ENCODE measurements around the gene MYLK4. TPM values are rescaled to one million over a fixed set of nuclear protein-coding genes. Genes with fewer than 3 reads are reported as not detected.

The MYLK4 gene
- total RNA-seq, 4 donors from 2014 or later, result 1.2 to 6.4 (median 1.3) TPM

DNA sequence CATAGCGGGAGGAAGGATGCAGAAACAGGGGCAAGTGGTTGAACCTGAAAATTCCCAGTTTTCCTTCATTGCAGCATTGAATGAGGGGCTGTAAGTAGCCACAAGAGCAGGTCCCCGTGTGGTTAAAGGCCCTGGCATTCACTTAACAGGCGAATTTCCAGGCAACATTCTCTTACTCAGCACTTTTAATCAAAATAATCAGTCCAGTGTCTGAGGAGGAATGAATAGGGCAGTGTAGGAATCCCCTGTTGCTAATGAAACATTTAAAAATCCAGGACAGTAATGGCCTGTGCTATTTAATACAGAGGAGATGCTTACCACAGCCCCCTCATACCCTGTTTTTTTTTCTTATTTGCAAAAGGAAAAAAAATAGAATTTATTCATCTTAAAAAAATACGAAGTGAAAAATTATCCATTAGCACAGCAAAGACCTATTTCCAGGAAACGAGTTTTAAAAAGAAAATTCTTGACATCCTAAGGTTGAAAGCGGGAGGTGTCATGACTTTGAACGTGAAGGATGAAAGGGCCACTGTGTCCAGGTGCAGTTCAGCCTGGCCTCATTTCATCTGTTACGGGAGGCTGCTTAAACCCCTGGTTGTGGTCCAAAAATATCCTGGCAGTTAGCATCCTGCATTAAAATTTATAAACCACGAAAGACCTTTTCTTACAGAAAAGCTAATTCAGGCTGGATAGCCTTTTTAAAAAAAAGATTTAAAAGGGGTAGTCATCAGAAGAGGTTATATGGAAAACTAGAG is 20.2 kb downstream of the MYLK4 start:
- H3K4me1 ChIP-seq, result no peaks in the 10 kb centered on the region
- no peaks in the 10 kb centered on the region for H3K27me3 ChIP-seq
- no peaks in the 10 kb centered on the region for H3K9me3 ChIP-seq
- DNase-seq, result no peak
- no peak overlapping the region for H3K4me3 ChIP-seq
- H3K36me3 ChIP-seq, result no peaks in the 10 kb centered on the region
- intact Hi-C loops (cut with DNase I; ENCODE audit: low total_unique reads), result no loop called here
- TF ChIP-seq POLR2A (IDR thresholded peaks at IDR 0.05), result no peak
- TF ChIP-seq, protein P1, sequence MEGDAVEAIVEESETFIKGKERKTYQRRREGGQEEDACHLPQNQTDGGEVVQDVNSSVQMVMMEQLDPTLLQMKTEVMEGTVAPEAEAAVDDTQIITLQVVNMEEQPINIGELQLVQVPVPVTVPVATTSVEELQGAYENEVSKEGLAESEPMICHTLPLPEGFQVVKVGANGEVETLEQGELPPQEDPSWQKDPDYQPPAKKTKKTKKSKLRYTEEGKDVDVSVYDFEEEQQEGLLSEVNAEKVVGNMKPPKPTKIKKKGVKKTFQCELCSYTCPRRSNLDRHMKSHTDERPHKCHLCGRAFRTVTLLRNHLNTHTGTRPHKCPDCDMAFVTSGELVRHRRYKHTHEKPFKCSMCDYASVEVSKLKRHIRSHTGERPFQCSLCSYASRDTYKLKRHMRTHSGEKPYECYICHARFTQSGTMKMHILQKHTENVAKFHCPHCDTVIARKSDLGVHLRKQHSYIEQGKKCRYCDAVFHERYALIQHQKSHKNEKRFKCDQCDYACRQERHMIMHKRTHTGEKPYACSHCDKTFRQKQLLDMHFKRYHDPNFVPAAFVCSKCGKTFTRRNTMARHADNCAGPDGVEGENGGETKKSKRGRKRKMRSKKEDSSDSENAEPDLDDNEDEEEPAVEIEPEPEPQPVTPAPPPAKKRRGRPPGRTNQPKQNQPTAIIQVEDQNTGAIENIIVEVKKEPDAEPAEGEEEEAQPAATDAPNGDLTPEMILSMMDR (IDR thresholded peaks at IDR 0.05), result no peak
- H3K27ac ChIP-seq, result no peak overlapping the region

DNA sequence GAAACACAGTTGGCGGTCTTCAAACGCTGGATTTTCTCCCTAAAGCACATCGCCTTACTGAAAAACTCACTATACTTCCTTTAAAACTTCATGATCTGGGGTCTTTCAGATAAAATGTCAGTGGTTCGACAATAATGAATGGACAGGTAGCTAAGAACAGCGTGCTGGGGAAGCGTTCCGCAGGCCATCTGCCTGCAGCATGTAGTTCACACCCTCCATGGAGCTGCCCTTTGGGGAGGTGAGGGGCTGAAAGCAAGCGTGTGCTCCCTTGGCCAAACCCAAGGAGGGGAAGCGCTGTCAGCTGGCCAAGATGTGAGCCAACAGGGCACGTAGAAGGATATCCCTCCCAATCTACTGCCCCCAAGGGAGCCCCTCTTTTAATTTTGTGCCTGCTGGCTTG is 20.8 kb downstream of the MYLK4 start:
- no peaks in the 10 kb centered on the region for H3K4me1 ChIP-seq
- intact Hi-C loops (cut with DNase I; ENCODE audit: low total_unique reads), result no loop called here

DNA sequence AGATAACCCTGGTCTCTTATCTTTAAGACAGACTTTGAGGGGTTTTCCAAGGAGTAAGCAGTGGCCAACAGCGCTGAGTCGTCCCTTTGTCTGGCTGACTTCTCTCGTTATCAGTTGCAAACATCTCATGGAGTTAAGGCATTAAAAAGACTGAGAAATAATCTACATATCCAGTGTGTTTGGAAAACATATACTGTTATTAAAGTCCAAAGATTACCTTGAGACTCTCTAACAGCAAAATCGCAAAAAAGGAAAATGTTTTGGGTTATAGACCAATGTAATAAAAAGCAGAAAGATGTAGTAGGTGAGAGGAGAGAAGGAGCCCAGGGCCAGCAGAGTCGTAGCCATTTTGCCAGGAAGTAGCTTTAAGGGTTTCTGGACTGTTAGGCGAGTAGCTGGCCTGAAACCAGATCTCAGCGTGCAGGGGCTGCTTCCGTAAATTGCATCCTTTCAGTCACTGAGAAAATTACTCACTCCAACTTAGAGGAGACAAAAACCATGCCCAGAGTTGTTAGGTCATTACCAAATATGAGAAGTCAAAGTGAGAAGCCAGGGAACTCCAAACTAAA is 24.6 kb downstream of the MYLK4 start:
- no peaks in the 10 kb centered on the region for H3K27me3 ChIP-seq
- no peak overlapping the region for H3K27ac ChIP-seq
- no peaks in the 10 kb centered on the region for H3K9me3 ChIP-seq
- no peaks in the 10 kb centered on the region for H3K4me1 ChIP-seq
- H3K36me3 ChIP-seq, result no peaks in the 10 kb centered on the region
- TF ChIP-seq, protein P1 (IDR thresholded peaks at IDR 0.05), result no peak
- TF ChIP-seq POLR2A (IDR thresholded peaks at IDR 0.05), result no peak
- H3K4me3 ChIP-seq, result no peak overlapping the region
- intact Hi-C loops (cut with DNase I; ENCODE audit: low total_unique reads), result no loop called here
- no peak for DNase-seq

More for the DNA sequence above, 20.8 kb downstream of the MYLK4 start:
- H3K27ac ChIP-seq, result no peak overlapping the region
- H3K4me3 ChIP-seq, result no peak overlapping the region
- no peaks in the 10 kb centered on the region for H3K9me3 ChIP-seq
- no peaks in the 10 kb centered on the region for H3K36me3 ChIP-seq
- TF ChIP-seq POLR2A (IDR thresholded peaks at IDR 0.05), result no peak
- TF ChIP-seq, protein P1 (IDR thresholded peaks at IDR 0.05), result no peak
- H3K27me3 ChIP-seq, result no peaks in the 10 kb centered on the region
- DNase-seq, result no peak

DNA sequence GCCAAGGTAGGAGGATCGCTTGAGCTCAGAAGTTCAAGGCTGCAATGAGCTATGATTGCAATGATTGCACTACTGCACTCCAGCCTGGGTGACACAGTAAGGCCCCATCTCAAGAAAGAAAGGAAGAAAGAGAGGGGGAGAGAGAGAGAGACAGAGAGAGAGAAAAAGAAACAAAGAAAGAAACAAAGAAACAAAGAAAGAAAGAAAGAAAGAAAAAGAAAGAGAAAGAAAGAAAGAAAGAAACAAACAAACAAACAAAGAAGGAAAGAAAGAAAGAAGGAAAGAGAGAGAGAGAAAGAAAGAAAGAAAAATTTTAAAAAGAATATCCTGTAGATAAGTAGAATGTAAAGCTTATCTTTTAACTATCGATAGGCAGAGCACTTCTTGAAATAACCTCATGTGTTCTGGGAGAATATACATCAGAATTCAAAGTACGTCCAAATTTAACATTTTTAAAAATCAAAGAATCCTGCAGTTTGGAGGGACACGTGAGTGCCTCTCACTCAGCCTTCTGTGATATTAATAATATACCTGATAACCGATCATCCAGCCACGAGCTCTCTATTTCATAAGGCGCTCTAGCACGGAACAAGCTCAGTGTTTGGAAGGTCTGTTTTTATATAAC is 25.2 kb downstream of the MYLK4 start:
- Histone ChIP-seq H3K4me1 (no peaks in the 10 kb centered on the region), H3K36me3 (no peaks in the 10 kb centered on the region), H3K27ac (no peak overlapping the region), H3K4me3 (no peak overlapping the region), H3K9me3 (no peaks in the 10 kb centered on the region), H3K27me3 (no peaks in the 10 kb centered on the region)
- TF ChIP-seq, protein P1 (IDR thresholded peaks at IDR 0.05), result no peak
- no peak for TF ChIP-seq POLR2A (IDR thresholded peaks at IDR 0.05)
- intact Hi-C loops (cut with DNase I; ENCODE audit: low total_unique reads), result no loop called here
- no peak for DNase-seq

DNA sequence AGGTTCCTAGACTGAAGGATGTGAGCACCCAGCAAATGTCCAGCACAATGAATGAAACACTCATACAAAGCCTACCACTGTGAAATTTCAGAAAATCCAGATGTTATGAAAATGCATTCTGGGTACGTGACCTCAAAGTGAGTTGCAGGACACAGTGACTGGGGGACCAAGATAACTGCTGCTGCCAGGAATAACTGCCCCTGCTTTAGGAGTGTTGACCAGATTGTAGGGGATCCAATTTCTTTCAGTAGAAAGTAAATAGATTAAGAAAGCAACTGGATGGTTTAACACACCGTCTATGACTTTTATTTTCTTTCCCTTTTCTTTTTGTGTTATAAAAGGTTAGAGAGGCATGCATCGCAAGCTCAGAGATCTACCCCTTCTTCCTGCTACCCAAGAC is 29.5 kb downstream of the MYLK4 start:
- no peaks in the 10 kb centered on the region for H3K36me3 ChIP-seq
- intact Hi-C loops (cut with DNase I; ENCODE audit: low total_unique reads), result no loop called here
- no peak overlapping the region for H3K27ac ChIP-seq
- no peaks in the 10 kb centered on the region for H3K9me3 ChIP-seq
- no peaks in the 10 kb centered on the region for H3K27me3 ChIP-seq
- TF ChIP-seq, protein P1 (IDR thresholded peaks at IDR 0.05), result no peak
- TF ChIP-seq POLR2A (IDR thresholded peaks at IDR 0.05), result no peak
- no peak for DNase-seq
- H3K4me3 ChIP-seq, result no peak overlapping the region
- H3K4me1 ChIP-seq, result no peaks in the 10 kb centered on the region
